Mammary epithelial cell (primary cell): ENCODE data around the gene KIF1A.

Experiments
- EZH2 ChIP-seq: IDR thresholded peaks from 2 replicates; pipeline ENCODE4 v1.6.1; 2012; ENCODE audit warnings: low read length, inconsistent platforms, borderline replicate concordance
- TF ChIP-seq, protein P1 (sequence below), 2 donors: IDR thresholded peaks in 1 of 2; conservative IDR thresholded peaks in 1 of 2; 2 replicates each; pipeline ENCODE4 v1.5.1; 2011 to 2012; ENCODE audit warnings: inconsistent platforms in 2 of 2, low read length in 2 of 2, mild to moderate bottlenecking in 2 of 2, control low read depth in 1 of 2, low read depth in 1 of 2; ENCODE audit not compliant: insufficient read depth in 1 of 2; ENCODE audit errors: extremely low read depth in 1 of 2

- TF ChIP-seq, protein P1, sequence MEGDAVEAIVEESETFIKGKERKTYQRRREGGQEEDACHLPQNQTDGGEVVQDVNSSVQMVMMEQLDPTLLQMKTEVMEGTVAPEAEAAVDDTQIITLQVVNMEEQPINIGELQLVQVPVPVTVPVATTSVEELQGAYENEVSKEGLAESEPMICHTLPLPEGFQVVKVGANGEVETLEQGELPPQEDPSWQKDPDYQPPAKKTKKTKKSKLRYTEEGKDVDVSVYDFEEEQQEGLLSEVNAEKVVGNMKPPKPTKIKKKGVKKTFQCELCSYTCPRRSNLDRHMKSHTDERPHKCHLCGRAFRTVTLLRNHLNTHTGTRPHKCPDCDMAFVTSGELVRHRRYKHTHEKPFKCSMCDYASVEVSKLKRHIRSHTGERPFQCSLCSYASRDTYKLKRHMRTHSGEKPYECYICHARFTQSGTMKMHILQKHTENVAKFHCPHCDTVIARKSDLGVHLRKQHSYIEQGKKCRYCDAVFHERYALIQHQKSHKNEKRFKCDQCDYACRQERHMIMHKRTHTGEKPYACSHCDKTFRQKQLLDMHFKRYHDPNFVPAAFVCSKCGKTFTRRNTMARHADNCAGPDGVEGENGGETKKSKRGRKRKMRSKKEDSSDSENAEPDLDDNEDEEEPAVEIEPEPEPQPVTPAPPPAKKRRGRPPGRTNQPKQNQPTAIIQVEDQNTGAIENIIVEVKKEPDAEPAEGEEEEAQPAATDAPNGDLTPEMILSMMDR (conservative IDR thresholded peaks at IDR 0.05 in 1 of 2, IDR thresholded peaks at IDR 0.05 in 1 of 2; ENCODE audit: extremely low read depth in 1 of 2, insufficient read depth in 1 of 2, low read depth in 1 of 2, low read length in 2 of 2) = no peak
- TF ChIP-seq EZH2 = no peak
These were observed 33.1 kb downstream of the KIF1A start for GRCh38 chr2:240786871-240787311.
